NCI-H2196 treated with DMSO at 0.1 percent for 48 hours (cell line): ENCODE results near the gene B3GALT5.
"Not testable (repeated sequence)": the region's sequence is repeated elsewhere in the genome, so short reads cannot be mapped to it uniquely, and the experiment has no call there.

Experiments
- DNase-seq: peaks from one replicate; lab custom pipeline; 2025; ENCODE audit not compliant: unreplicated experiment; lab: John Stamatoyannopoulos, UW

Gene B3GALT5

GRCh38 chr21:39666026-39666425 lies 53.3 kb downstream of the B3GALT5 start:
- DNase-seq = no peak

- no peak for DNase-seq
Observed at GRCh38 chr21:39666681-39667315, 54.1 kb downstream of the B3GALT5 start.

- DNase-seq = no peak
Observed at GRCh38 chr21:39667353-39667891, 54.7 kb downstream of the B3GALT5 start.

GRCh38 chr21:39668369-39668768 lies 55.6 kb downstream of the B3GALT5 start:
- DNase-seq = no peak

- no peak for DNase-seq
Observed at GRCh38 chr21:39669485-39669884, 56.7 kb downstream of the B3GALT5 start.

- no peak for DNase-seq
Observed at GRCh38 chr21:39669976-39670661, 57.4 kb downstream of the B3GALT5 start.

GRCh38 chr21:39670701-39671100 lies 58.0 kb downstream of the B3GALT5 start:
- DNase-seq = peak; percentile 88

- DNase-seq = no peak
Observed at GRCh38 chr21:39671986-39672385, 59.2 kb downstream of the B3GALT5 start.

- no peak for DNase-seq
Observed at GRCh38 chr21:39673163-39673562, 60.4 kb downstream of the B3GALT5 start.

GRCh38 chr21:39673736-39674135 lies 61.0 kb downstream of the B3GALT5 start:
- no peak for DNase-seq

- DNase-seq = no peak
Observed at GRCh38 chr21:39674801-39675200, 62.1 kb downstream of the B3GALT5 start.

- no peak for DNase-seq
Observed at GRCh38 chr21:39675590-39675989, 62.9 kb downstream of the B3GALT5 start.

GRCh38 chr21:39675993-39676661 lies 63.4 kb downstream of the B3GALT5 start:
- peak; percentile 99 for DNase-seq

GRCh38 chr21:39680216-39680615 lies 67.5 kb downstream of the B3GALT5 start:
- DNase-seq = no peak

GRCh38 chr21:39681257-39681656 lies 68.5 kb downstream of the B3GALT5 start:
- no peak for DNase-seq

- DNase-seq = no peak
Observed at GRCh38 chr21:39681845-39682244, 69.1 kb downstream of the B3GALT5 start.

- no peak for DNase-seq
Observed at GRCh38 chr21:39685236-39685635, 72.5 kb downstream of the B3GALT5 start.

- DNase-seq = no peak
Observed at GRCh38 chr21:39685991-39686390, 73.3 kb downstream of the B3GALT5 start.

- DNase-seq = no peak
Observed at GRCh38 chr21:39686646-39687468, 74.1 kb downstream of the B3GALT5 start.

GRCh38 chr21:39688010-39688409 lies 75.3 kb downstream of the B3GALT5 start:
- DNase-seq = no peak

- DNase-seq = not testable (repeated sequence)
Observed at GRCh38 chr21:39689860-39690259, 77.1 kb downstream of the B3GALT5 start.
